GM10266 (cell line): ENCODE measurements around the gene RAD21L1.

Source experiments
- DNase-seq: peaks from one replicate; pipeline ENCODE4 v3.0.0; 2012; ENCODE audit errors: extremely low spot score
- CTCF ChIP-seq: IDR thresholded peaks from 2 replicates; pipeline ENCODE4 v1.5.1; 2012; ENCODE audit warnings: mild to moderate bottlenecking, low read depth; ENCODE audit not compliant: control insufficient read depth, insufficient read depth; ENCODE audit errors: missing control alignments

RAD21L1 gene

DNA sequence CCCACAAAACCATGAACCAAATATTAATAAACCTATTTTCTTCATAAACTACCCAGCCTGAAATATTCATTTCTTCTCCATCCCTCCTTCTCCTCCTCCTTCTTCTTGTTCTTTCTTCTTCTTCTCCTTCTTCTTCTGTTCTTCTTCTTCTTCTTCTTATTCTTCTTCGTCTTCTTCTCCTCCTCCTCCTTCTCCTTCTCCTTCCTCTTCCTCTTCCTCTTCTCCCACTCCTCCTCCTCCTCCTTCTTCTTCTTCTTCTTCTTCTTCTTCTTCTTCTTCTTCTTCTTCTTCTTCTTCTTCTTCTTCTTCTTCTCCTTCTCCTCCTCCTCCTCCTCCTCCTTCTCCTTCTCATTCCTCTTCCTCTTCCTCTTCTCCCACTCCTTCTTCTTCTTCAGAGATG, 36.0 kb upstream of the RAD21L1 start:
- no peak for DNase-seq
- TF ChIP-seq CTCF = no peak

DNA sequence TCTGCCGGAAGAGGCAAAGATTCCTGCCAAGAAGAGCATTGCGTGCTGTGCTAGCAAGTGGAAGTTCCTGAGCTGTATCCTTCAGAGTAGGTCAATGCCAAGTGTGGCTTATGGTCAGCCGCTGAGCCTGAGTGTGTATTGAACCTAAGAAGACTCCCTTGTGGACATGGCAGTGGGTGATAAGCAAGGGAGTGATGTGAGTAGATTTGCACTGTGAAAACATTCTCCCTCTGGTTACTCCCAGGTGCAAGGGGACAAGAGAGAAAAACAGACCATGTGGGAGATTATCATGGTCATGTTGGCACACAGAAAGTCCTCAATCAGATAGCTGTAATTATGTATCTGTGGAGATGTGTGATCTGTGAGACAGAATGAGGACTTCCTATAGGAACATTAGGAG, 35.0 kb upstream of the RAD21L1 start:
- no peak for TF ChIP-seq CTCF
- no peak for DNase-seq

GRCh38 chr20:1191299-1191698, 34.5 kb upstream of the RAD21L1 start:
- DNase-seq = no peak
- no peak for TF ChIP-seq CTCF

GRCh38 chr20:1195226-1195625, 30.6 kb upstream of the RAD21L1 start:
- DNase-seq = no peak
- TF ChIP-seq CTCF = no peak

DNA sequence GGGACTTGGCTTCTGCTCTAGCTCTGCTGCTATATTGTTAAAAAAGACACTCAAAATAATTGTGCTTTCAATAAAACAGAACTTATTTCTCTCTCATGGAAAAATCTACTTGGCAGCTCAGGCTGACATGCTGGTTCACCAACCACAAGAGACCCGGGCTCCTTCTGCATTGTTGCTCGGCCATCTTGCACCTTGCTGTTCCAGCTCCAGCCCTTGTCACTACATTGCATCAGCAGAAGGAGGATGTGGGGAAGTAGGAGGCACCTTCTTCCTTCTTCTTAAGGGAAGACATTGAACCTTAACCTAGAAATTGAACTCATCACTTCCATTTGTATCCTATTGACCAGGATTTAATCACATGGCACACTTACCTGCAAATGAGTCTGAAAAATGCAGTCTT, 29.2 kb upstream of the RAD21L1 start:
- TF ChIP-seq CTCF = no peak
- no peak for DNase-seq

DNA sequence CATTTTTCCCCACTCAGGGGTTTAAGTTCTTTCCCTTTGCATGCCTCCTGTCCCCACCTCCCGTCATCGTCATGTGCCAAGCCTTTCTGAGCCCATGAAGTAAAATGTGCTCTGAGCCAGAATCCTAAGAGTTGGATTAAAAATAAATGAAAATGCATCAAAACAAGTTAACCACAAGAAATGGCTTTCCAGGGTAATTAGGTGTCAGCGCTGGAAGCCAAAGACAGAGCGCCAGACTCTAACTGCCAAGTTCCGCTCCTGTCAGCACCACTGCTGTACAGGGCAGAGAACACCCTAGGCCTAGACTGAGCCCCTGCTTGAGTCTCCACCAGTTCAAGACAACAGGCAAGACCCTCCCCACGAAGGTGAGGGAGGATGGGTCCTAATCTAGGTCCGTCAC, 28.0 kb upstream of the RAD21L1 start:
- no peak for TF ChIP-seq CTCF

GRCh38 chr20:1198751-1199150, 27.1 kb upstream of the RAD21L1 start:
- no peak for DNase-seq
- no peak for TF ChIP-seq CTCF

More for the DNA sequence above, 28.0 kb upstream of the RAD21L1 start:
- DNase-seq = no peak
